ENCODE data around the gene ABTB1.

DNA sequence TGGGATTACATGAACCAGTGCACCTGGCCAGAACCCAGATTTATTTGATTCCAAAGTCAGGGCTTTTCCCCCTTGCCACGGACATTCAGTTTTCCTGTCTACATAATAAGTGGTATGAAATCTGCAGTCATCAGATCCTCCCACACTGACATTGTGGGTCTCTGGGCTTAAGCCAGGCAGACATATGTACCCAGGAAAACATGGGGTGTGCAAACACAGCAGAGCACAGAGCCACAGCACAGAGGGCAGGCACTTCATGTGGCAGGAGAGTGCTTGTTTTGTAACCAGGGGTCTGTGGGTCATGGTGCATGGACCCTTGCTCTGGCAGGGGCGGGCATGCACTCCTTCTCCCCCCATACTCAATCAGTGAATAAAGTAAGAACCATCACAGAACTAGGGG lies 6.1 kb upstream of the ABTB1 start:
- TF ChIP-seq, protein P1, sequence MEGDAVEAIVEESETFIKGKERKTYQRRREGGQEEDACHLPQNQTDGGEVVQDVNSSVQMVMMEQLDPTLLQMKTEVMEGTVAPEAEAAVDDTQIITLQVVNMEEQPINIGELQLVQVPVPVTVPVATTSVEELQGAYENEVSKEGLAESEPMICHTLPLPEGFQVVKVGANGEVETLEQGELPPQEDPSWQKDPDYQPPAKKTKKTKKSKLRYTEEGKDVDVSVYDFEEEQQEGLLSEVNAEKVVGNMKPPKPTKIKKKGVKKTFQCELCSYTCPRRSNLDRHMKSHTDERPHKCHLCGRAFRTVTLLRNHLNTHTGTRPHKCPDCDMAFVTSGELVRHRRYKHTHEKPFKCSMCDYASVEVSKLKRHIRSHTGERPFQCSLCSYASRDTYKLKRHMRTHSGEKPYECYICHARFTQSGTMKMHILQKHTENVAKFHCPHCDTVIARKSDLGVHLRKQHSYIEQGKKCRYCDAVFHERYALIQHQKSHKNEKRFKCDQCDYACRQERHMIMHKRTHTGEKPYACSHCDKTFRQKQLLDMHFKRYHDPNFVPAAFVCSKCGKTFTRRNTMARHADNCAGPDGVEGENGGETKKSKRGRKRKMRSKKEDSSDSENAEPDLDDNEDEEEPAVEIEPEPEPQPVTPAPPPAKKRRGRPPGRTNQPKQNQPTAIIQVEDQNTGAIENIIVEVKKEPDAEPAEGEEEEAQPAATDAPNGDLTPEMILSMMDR (conservative IDR thresholded peaks at IDR 0.05; ENCODE audit: low read depth, low read length) = no peak
- TF ChIP-seq EZH2 (IDR thresholded peaks at IDR 0.05; ENCODE audit: low read length, unreplicated experiment) (no peak), EZH2phosphoT487 (IDR thresholded peaks at IDR 0.05; ENCODE audit: borderline replicate concordance, low read length) (no peak)
